Measurements from ENCODE around the gene TMEM209.
"Not testable (repeated sequence)": the region's sequence is repeated elsewhere in the genome, so short reads cannot be mapped to it uniquely, and the experiment has no call there.

Gene TMEM209

GRCh38 chr7:130157700-130158099 is 47.5 kb downstream of the TMEM209 start:
- no peak for DNase-seq

GRCh38 chr7:130156140-130156539 is 49.1 kb downstream of the TMEM209 start:
- DNase-seq, result no peak

GRCh38 chr7:130154501-130155317 is 50.5 kb downstream of the TMEM209 start:
- no peak for DNase-seq

- DNase-seq, result no peak
Measured at GRCh38 chr7:130154131-130154500, 51.1 kb downstream of the TMEM209 start.

GRCh38 chr7:130153211-130153908 is 51.8 kb downstream of the TMEM209 start:
- DNase-seq, result no peak

GRCh38 chr7:130152493-130153210 is 52.6 kb downstream of the TMEM209 start:
- no peak for DNase-seq

- DNase-seq, result no peak
Measured at GRCh38 chr7:130151591-130152492, 53.4 kb downstream of the TMEM209 start.

- no peak for DNase-seq
Measured at GRCh38 chr7:130150587-130150986, 54.6 kb downstream of the TMEM209 start.

GRCh38 chr7:130149281-130150139 is 55.7 kb downstream of the TMEM209 start:
- DNase-seq, result no peak

- DNase-seq, result no peak
Measured at GRCh38 chr7:130148561-130148960, 56.6 kb downstream of the TMEM209 start.

- DNase-seq, result no peak
Measured at GRCh38 chr7:130147710-130148325, 57.4 kb downstream of the TMEM209 start.

GRCh38 chr7:130146693-130147405 is 58.4 kb downstream of the TMEM209 start:
- no peak for DNase-seq

GRCh38 chr7:130146142-130146541 is 59.1 kb downstream of the TMEM209 start:
- DNase-seq, result not testable (repeated sequence)

GRCh38 chr7:130145424-130146100 is 59.6 kb downstream of the TMEM209 start:
- no peak for DNase-seq

GRCh38 chr7:130144312-130145171 is 60.7 kb downstream of the TMEM209 start:
- no peak for DNase-seq

GRCh38 chr7:130143986-130144311 is 61.3 kb downstream of the TMEM209 start:
- DNase-seq, result no peak

GRCh38 chr7:130143334-130143732 is 61.9 kb downstream of the TMEM209 start:
- no peak for DNase-seq

GRCh38 chr7:130142654-130143333 is 62.4 kb downstream of the TMEM209 start:
- no peak for DNase-seq

Data from GF-D8 (cell line).